ENCODE measurements around the gene SUPT4H1.

Gene SUPT4H1

DNA sequence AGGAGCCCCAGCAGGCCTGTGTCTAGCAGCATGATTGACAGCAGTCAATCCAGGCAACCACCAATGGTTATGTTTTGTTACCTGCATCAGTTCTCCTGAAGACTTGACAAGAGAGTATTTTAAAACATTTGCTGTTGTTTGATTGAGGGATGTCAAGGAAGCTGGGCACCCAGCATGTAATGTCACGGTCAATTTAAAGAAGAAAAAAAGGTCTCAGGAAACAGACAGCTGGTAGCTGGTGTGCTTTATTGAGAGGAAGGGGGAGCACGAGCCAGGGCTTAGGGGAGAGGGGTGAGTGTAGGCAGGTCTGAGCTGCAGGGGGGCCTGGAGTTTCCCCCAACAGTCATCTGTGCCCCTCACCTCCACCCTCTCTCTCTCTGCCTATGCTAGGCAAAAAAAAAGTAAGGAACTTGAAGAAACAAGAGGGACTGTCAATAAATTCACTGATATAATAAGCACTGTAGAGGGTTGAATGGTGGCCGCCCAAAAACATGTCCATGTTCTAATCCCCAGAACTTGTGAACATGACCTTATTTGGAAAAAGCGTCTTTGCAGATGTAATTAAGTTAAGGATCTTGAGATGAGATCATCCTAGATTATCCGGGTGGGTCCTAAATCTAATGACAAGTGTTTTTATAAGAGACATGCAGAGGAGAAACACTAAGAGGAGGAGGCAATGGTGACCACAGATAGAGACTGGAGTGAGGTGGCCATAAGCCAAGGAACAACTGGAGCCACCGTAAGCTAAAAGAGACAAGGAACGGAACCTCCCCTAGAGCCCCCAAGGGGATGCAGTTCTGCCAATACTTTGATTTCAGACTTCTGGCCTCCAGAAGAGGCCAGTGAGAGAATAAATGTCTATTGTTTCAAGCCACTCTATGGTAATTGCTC, 37.9 kb downstream of the SUPT4H1 start:
- in situ Hi-C loops (cut with HindIII; ENCODE audit: low pct_ligation_motif_present, low sequenced_read_pairs), result no loop called here
- Histone ChIP-seq H3K27ac (no peak overlapping the region), H3K27me3 (replicated peaks) (no peaks in the 10 kb centered on the region), H3K4me3 (ENCODE audit: low read depth, low read length) (no peak overlapping the region), H3K36me3 (replicated peaks) (no peaks in the 10 kb centered on the region)
- no peak for DNase-seq
- TF ChIP-seq, protein P1, sequence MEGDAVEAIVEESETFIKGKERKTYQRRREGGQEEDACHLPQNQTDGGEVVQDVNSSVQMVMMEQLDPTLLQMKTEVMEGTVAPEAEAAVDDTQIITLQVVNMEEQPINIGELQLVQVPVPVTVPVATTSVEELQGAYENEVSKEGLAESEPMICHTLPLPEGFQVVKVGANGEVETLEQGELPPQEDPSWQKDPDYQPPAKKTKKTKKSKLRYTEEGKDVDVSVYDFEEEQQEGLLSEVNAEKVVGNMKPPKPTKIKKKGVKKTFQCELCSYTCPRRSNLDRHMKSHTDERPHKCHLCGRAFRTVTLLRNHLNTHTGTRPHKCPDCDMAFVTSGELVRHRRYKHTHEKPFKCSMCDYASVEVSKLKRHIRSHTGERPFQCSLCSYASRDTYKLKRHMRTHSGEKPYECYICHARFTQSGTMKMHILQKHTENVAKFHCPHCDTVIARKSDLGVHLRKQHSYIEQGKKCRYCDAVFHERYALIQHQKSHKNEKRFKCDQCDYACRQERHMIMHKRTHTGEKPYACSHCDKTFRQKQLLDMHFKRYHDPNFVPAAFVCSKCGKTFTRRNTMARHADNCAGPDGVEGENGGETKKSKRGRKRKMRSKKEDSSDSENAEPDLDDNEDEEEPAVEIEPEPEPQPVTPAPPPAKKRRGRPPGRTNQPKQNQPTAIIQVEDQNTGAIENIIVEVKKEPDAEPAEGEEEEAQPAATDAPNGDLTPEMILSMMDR (IDR thresholded peaks at IDR 0.05; ENCODE audit: low read depth, low read length, missing control alignments), result no peak

DNA sequence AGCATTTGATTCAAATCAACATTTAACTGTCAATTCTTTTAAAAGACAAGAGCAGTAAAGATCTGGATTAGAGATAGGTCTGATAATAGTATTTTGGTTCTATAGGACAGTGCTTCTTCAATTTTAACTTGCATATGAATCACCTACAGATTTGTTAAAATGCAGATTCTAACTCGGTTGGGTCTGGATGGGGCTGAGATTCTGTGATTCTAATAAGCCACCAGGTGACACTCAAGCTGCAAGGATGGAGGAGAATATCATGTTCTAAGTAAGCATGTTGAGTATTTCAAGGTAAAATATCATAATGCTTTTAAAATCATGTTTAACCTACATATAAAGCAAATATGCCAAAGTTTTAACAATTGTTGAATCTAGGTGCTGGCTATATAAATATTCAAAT, 39.2 kb downstream of the SUPT4H1 start:
- in situ Hi-C loops (cut with HindIII; ENCODE audit: low pct_ligation_motif_present, low sequenced_read_pairs), result no loop called here

DNA sequence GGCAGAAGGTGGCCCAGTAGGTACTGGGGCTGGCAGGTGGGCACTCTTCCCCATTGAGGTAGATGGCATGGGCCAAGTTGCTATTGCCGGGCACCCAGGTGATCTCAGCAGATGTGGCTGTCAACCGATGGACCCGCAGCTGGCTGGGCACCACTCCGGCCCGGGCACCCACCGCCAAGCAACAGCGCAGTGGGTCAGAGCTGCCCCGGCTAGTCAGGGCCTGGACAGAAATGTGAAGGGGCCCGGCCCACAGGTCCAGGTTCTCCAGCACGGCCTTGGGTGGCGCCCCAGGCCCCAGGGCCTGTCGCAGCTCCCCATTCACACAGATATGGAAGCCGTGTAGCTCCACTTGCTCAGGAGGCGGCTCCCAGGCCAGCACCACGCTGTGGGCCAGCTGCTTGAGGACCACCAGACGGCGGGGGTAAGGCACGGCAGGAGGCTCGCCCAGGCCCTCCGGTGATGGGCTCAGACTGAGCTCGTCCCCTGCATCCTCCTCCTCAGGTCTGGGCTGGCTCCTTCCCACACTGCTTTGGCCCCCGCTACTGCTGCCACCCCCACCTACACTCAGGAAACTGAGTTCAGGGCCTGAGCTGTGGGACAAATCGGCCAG, 39.9 kb downstream of the SUPT4H1 start:
- in situ Hi-C loops (cut with HindIII; ENCODE audit: low pct_ligation_motif_present, low sequenced_read_pairs), result no loop called here
- H3K27me3 ChIP-seq (replicated peaks), result no peaks in the 10 kb centered on the region
- H3K27ac ChIP-seq, result no peak overlapping the region
- TF ChIP-seq, protein P1 (IDR thresholded peaks at IDR 0.05; ENCODE audit: low read depth, low read length, missing control alignments), result no peak
- no peak for DNase-seq
- no peak overlapping the region for H3K4me3 ChIP-seq (ENCODE audit: low read depth, low read length)
- H3K36me3 ChIP-seq (replicated peaks), result no peaks in the 10 kb centered on the region

More for the DNA sequence above, 39.2 kb downstream of the SUPT4H1 start:
- H3K27me3 ChIP-seq (replicated peaks), result no peaks in the 10 kb centered on the region
- H3K4me3 ChIP-seq (ENCODE audit: low read depth, low read length), result no peak overlapping the region
- no peak overlapping the region for H3K27ac ChIP-seq
- no peak for DNase-seq
- no peaks in the 10 kb centered on the region for H3K36me3 ChIP-seq (replicated peaks)
- TF ChIP-seq, protein P1 (IDR thresholded peaks at IDR 0.05; ENCODE audit: low read depth, low read length, missing control alignments), result no peak

DNA sequence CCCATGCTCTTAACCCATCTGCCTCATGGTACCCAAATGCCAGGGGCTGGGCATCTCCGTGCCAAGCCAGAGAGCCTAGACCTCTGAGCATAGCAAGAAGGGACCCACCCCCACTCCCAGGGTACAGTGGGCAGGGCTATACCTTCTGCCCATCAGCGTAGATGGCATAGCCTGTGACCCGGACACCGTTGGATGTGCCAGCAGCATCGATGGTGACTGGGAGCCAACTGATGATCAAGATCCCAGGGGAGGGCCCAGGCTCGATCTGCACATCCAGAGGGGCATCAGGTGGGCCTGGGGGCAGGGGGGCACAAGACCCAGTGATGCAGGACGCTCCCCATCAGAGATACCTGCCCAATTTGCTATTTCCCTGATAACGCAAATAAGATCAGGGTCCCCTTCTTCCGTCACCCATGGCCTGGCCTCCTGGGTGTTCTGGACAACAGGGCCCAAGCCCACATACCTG, 40.5 kb downstream of the SUPT4H1 start:
- H3K36me3 ChIP-seq (replicated peaks), result no peaks in the 10 kb centered on the region
- TF ChIP-seq, protein P1 (IDR thresholded peaks at IDR 0.05; ENCODE audit: low read depth, low read length, missing control alignments), result no peak
- no peak overlapping the region for H3K4me3 ChIP-seq (ENCODE audit: low read depth, low read length)
- no peak for DNase-seq
- no peak overlapping the region for H3K27ac ChIP-seq
- H3K27me3 ChIP-seq (replicated peaks), result no peaks in the 10 kb centered on the region
- in situ Hi-C loops (cut with HindIII; ENCODE audit: low pct_ligation_motif_present, low sequenced_read_pairs), result no loop called here

DNA sequence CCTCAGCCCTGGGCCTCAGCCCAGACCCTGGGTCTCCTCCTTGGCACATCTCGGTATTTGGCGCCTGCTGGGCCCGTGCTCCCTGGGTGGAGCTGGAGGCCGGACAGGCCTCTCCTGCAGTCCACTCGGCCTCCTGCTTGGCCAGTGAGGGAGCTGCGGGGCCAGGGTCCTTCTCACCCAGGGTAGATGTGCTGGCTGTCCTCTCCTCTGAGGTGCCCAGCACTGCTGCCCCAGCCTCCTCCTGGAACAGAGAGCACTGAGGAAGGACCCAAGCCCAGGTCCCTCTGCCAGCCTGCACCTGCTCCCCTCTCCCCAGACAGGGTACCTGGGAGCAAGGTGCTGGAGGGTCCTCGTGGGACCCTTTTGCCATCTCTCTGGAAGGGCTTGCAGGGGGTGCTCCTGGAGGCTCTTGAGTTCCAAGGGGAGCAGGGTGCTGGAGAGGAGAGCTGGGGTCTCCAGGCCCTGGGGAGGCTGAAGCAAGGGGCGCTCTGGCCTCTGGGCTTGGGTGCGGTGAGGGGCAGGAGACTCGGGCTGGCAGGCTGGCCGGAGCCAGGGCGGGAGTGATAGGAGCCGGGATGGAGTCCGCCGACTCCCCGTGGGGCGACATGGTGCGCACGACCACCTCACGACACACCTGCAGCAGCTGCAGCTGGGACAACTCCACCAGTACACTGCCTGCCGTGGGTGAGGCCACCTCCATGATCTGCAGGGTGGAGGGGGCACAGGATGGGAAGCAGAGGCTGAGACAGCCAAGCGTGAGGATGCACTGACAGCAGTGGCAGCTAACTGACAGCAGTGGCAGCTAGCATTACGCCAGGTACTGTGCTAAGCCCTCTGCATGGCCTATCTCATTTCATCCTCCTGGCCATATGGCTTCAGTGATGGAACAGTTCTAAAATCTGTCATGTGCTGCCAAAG, 41.2 kb downstream of the SUPT4H1 start:
- TF ChIP-seq, protein P1 (IDR thresholded peaks at IDR 0.05; ENCODE audit: low read depth, low read length, missing control alignments), result no peak
- DNase-seq, result no peak

More for the DNA sequence above, 41.2 kb downstream of the SUPT4H1 start:
- H3K27me3 ChIP-seq (replicated peaks), result no peaks in the 10 kb centered on the region
- no peak overlapping the region for H3K27ac ChIP-seq
- no peak overlapping the region for H3K4me3 ChIP-seq (ENCODE audit: low read depth, low read length)
- no peaks in the 10 kb centered on the region for H3K36me3 ChIP-seq (replicated peaks)
- in situ Hi-C loops (cut with HindIII; ENCODE audit: low pct_ligation_motif_present, low sequenced_read_pairs), result no loop called here
